IgD-negative memory B cell (primary cell): Measurements from ENCODE around the gene ASAH2B. TPM values are rescaled to one million over a fixed set of nuclear protein-coding genes. Genes with fewer than 3 reads are reported as not detected.
"Not testable (repeated sequence)": the region's sequence is repeated elsewhere in the genome, so short reads cannot be mapped to it uniquely, and the experiment has no call there.

Experiments
- H3K27ac Mint-ChIP-seq, 3 donors: one replicate each; pipeline ENCODE4 v1.8.0; 2020 to 2022; ENCODE audit warnings: mild to moderate bottlenecking in 3 of 3, mixed read lengths in 3 of 3, moderate library complexity in 1 of 3
- H3K27me3 Mint-ChIP-seq: one replicate; pipeline ENCODE4 v1.8.0; 2021; ENCODE audit warnings: mixed read lengths
- H3K36me3 Mint-ChIP-seq: one replicate; pipeline ENCODE4 v1.8.0; 2020; ENCODE audit warnings: mild to moderate bottlenecking, mixed read lengths
- H3K4me1 Mint-ChIP-seq, 3 donors: one replicate each; pipeline ENCODE4 v1.8.0; 2020 to 2022; ENCODE audit warnings: mixed read lengths in 3 of 3, mild to moderate bottlenecking in 1 of 3
- H3K4me3 Mint-ChIP-seq, 4 donors: one replicate each; pipeline ENCODE4 v1.8.0; 2020 to 2022; ENCODE audit warnings: mild to moderate bottlenecking in 4 of 4, mixed read lengths in 4 of 4, moderate library complexity in 3 of 4
- H3K9me3 Mint-ChIP-seq, 3 donors: one replicate each; pipeline ENCODE4 v1.8.0; 2020 to 2021; ENCODE audit warnings: mixed read lengths in 3 of 3, mild to moderate bottlenecking in 1 of 3
- polyA plus RNA-seq: library from polyadenylated mRNA; unstranded; fragments of 300-500 nt; fragmentation: Illumina TruSeq; gene quantifications from one replicate; pipeline ENCODE4 v1.2.3, GENCODE V29; 2021

The ASAH2B gene
- 0.61 TPM for polyA plus RNA-seq

GRCh38 chr10:50739618-50740292, at the start of gene ASAH2B:
Gene ASAH2B, plus strand, starts transcription at chr10:50739936. Its CDS starts 5,195 bp downstream, at chr10:50745131.
- H3K36me3 Mint-ChIP-seq = no peaks in the 10 kb centered on the region
- peak within 1 kb of the TSS in 2 of 3 donors; percentile 73 to 96 for H3K27ac Mint-ChIP-seq
- H3K4me1 Mint-ChIP-seq = peaks cover 0 to 14% (median 3%) of the 10 kb centered on the region in 3 donors
- no peaks in the 10 kb centered on the region for H3K9me3 Mint-ChIP-seq
- H3K27me3 Mint-ChIP-seq = no peaks in the 10 kb centered on the region
- H3K4me3 Mint-ChIP-seq = peak within 1 kb of the TSS; percentile 76 to 98 (median 98)

DNA sequence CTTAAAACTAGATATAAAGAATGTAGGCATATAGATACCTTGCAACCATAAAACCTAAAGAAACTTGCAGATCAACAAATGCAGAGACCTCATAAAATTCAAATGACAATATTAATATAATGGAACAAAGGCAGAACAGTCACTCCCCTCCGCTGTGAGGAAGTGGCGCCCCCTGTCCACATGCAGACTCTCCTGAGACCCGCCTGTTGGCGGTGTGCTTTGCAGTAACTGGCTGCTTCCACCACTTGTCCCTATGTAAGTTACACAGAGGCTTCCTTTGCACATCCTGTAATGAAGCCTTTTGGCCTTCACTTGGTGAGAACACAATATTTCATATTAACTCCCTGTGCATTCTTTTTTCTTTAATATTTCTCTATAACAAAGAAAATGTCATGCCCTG, 41.9 kb upstream of the ASAH2B start:
- not testable (repeated sequence) for H3K27me3 Mint-ChIP-seq, H3K9me3 Mint-ChIP-seq, H3K4me3 Mint-ChIP-seq, H3K27ac Mint-ChIP-seq, H3K4me1 Mint-ChIP-seq, H3K36me3 Mint-ChIP-seq

DNA sequence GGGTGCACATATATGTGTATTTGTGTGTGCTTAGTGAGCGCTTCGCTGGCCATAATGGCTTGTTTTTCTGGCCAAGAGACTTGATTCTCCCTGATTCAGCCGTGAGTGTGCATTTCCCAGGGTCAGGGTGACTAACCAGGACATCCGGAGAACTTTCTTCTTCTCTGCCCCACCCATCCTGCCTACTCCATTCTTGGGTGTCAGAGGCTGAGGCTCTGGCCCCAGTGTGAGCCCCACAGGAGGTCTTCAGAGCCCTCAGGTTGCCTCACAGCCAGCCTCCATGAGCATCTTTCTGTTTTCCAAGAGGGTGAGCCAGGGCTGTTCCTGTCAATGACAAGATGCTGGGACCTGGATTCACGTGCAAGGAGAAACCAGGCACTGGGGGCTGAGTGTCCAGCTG, 37.8 kb upstream of the ASAH2B start:
- H3K27me3 Mint-ChIP-seq, H3K4me3 Mint-ChIP-seq, H3K27ac Mint-ChIP-seq, H3K9me3 Mint-ChIP-seq, H3K4me1 Mint-ChIP-seq, H3K36me3 Mint-ChIP-seq: not testable (repeated sequence)

- H3K4me3 Mint-ChIP-seq, H3K27me3 Mint-ChIP-seq, H3K4me1 Mint-ChIP-seq, H3K36me3 Mint-ChIP-seq, H3K9me3 Mint-ChIP-seq, H3K27ac Mint-ChIP-seq: not testable (repeated sequence)
Measured at GRCh38 chr10:50702997-50703396, 36.7 kb upstream of the ASAH2B start.

- not testable (repeated sequence) for H3K9me3 Mint-ChIP-seq, H3K36me3 Mint-ChIP-seq
Measured at GRCh38 chr10:50704436-50705079, 35.2 kb upstream of the ASAH2B start.

GRCh38 chr10:50706006-50706405, 33.7 kb upstream of the ASAH2B start:
- H3K9me3 Mint-ChIP-seq, H3K4me1 Mint-ChIP-seq, H3K27me3 Mint-ChIP-seq, H3K4me3 Mint-ChIP-seq, H3K27ac Mint-ChIP-seq, H3K36me3 Mint-ChIP-seq: not testable (repeated sequence)

More at GRCh38 chr10:50704436-50705079, 35.2 kb upstream of the ASAH2B start:
- not testable (repeated sequence) for H3K27me3 Mint-ChIP-seq, H3K4me3 Mint-ChIP-seq, H3K4me1 Mint-ChIP-seq, H3K27ac Mint-ChIP-seq

- not testable (repeated sequence) for H3K9me3 Mint-ChIP-seq, H3K4me1 Mint-ChIP-seq, H3K27me3 Mint-ChIP-seq, H3K4me3 Mint-ChIP-seq, H3K36me3 Mint-ChIP-seq, H3K27ac Mint-ChIP-seq
Measured at GRCh38 chr10:50710241-50710640, 29.5 kb upstream of the ASAH2B start.

GRCh38 chr10:50723812-50724211, 15.9 kb upstream of the ASAH2B start:
- H3K9me3 Mint-ChIP-seq, H3K36me3 Mint-ChIP-seq, H3K4me1 Mint-ChIP-seq, H3K27ac Mint-ChIP-seq, H3K4me3 Mint-ChIP-seq: not testable (repeated sequence)
- peaks cover 18% of the 10 kb centered on the region for H3K27me3 Mint-ChIP-seq

GRCh38 chr10:50728112-50728511, 11.6 kb upstream of the ASAH2B start:
- not testable (repeated sequence) for H3K36me3 Mint-ChIP-seq, H3K27ac Mint-ChIP-seq, H3K4me1 Mint-ChIP-seq, H3K9me3 Mint-ChIP-seq, H3K4me3 Mint-ChIP-seq
- peaks cover 16% of the 10 kb centered on the region for H3K27me3 Mint-ChIP-seq

DNA sequence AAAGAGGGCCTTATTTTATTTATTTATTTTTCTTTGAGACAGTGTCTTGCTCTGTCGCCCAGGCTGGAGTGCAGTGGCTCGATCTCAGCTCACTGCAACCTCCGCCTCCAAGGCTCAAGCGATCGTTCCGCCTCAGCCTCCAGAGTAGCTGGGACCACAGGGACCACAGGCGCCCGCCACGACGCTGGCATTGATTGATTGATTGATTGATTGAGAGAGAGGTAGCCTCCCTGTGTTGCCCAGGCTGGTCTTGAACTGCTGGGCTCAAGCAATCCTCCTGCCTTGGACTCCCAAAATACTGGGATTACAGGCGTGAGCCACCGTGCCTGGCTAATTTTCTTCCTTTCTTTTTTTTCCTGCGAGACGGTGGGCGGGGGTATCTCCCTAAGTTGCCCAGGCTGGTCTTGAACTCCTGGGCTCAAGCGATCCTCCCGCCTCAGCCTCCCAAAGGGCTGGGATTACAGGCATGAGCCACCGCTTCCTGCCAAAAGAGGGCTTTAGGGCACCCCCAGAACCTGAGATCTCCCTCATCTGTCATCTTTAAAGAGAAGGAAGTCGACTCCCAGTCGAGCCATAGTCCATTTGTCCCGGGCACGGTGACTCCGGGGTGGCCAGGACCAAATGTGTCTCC, 634 bp upstream of the ASAH2B start:
- H3K9me3 Mint-ChIP-seq, H3K27me3 Mint-ChIP-seq, H3K36me3 Mint-ChIP-seq: not testable (repeated sequence)
- peaks cover 0 to 14% (median 3%) of the 10 kb centered on the region in 3 donors for H3K4me1 Mint-ChIP-seq
- peak overlapping the region; percentile 76 to 98 (median 98) for H3K4me3 Mint-ChIP-seq
- peak overlapping the region in 2 of 3 donors; percentile 73 to 96 for H3K27ac Mint-ChIP-seq

- no peaks in the 10 kb centered on the region for H3K9me3 Mint-ChIP-seq
- peaks cover 0 to 14% (median 3%) of the 10 kb centered on the region in 3 donors for H3K4me1 Mint-ChIP-seq
- H3K27ac Mint-ChIP-seq = peak overlapping the region in 1 of 3 donors; percentile 96
- peak overlapping the region; percentile 76 to 98 (median 98) for H3K4me3 Mint-ChIP-seq
- H3K27me3 Mint-ChIP-seq = no peaks in the 10 kb centered on the region
- no peaks in the 10 kb centered on the region for H3K36me3 Mint-ChIP-seq
Measured at GRCh38 chr10:50740293-50740648, 535 bp downstream of the ASAH2B start.

GRCh38 chr10:50742820-50743219, 3.1 kb downstream of the ASAH2B start:
- H3K27me3 Mint-ChIP-seq, H3K36me3 Mint-ChIP-seq, H3K9me3 Mint-ChIP-seq, H3K27ac Mint-ChIP-seq: not testable (repeated sequence)
- Mint-ChIP-seq H3K4me3 (peak overlapping the region in 1 of 4 donors; percentile 10), H3K4me1 (peaks cover 0 to 14% (median 3%) of the 10 kb centered on the region in 3 donors)

DNA sequence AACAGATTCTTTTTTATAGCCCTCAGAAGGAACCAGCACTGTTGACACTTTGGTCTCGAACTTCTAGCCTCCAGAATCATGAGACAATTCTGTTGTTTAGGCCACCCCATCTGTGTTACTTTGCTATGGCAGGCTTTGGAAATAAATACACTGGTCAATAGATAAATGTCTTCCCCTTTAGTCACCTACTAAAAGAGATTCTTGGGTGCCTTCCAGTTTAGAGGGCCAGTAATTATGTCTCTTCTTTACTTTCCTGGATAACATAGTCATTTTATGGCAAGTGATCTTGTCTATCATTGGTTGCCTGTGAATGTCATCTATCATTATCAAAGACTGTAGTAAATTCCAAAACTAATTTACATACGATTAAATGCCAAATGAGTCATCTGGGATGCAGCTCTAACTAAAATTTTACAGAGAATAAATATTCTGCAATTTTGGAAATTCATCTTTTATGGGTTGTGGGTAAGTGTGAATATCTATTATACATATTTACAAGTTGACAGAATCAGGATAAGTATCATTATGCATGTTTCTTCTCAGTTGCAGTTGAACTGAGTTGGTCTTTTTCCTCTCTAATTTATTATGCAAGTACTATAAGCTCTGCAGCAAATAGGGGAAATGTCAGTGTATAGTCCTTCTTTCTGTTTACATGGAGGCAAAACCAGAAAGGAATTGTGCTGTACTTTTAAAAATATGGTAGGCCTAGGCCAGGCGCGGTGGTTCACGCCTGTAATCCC, 27.2 kb downstream of the ASAH2B start:
- H3K9me3 Mint-ChIP-seq, H3K36me3 Mint-ChIP-seq, H3K4me3 Mint-ChIP-seq, H3K27ac Mint-ChIP-seq, H3K4me1 Mint-ChIP-seq, H3K27me3 Mint-ChIP-seq: not testable (repeated sequence)

DNA sequence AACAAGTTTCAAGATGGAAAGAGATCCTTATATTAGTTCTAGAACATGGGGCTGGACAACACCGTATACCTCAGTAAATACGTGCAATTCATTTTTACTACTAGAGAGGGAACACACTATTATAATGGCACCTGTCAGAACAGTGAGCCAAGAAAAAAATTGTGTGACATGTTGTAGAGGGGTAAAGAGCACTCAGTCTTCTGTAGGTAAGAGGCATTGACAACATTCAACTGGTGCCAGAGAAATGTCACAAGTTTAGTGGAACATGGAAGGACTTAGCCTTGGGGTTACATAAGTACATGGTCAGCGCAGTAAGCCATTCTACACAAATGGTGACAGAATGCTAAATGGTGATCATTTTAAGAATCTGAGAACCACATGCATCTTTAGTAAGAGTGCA, 32.3 kb downstream of the ASAH2B start:
- not testable (repeated sequence) for H3K27ac Mint-ChIP-seq, H3K36me3 Mint-ChIP-seq, H3K9me3 Mint-ChIP-seq, H3K4me1 Mint-ChIP-seq, H3K4me3 Mint-ChIP-seq, H3K27me3 Mint-ChIP-seq

DNA sequence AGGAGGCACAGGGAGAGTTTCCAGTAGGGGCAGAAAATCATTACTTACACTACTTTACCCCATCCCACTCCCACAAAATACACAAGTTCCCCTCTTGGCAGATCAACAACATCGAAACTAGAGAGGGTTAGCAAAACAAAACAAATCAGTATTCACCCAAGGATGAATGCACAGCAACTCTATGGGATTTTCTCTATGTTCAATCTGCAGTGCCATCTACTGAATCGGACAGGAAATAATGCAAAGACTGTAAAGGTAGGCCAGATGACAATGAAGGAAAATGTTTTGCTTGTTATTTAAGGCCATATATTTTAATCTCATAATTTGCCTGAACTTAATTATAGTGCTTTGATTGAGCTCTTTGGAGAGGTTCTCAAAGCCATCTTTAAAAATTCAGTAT, 35.1 kb downstream of the ASAH2B start:
- not testable (repeated sequence) for H3K27me3 Mint-ChIP-seq, H3K27ac Mint-ChIP-seq, H3K4me3 Mint-ChIP-seq, H3K4me1 Mint-ChIP-seq, H3K36me3 Mint-ChIP-seq, H3K9me3 Mint-ChIP-seq

GRCh38 chr10:50780036-50780435, 40.3 kb downstream of the ASAH2B start:
- H3K4me1 Mint-ChIP-seq, H3K4me3 Mint-ChIP-seq, H3K9me3 Mint-ChIP-seq, H3K36me3 Mint-ChIP-seq, H3K27me3 Mint-ChIP-seq, H3K27ac Mint-ChIP-seq: not testable (repeated sequence)
